HG03025 (cell line): ENCODE data around the gene EEF1AKMT1.

ENCODE experiments used
- ATAC-seq: cut with Tn5 transposase; IDR thresholded peaks from one replicate; pipeline ENCODE4 v1.9.1; 2021; ENCODE audit warnings: mild to moderate bottlenecking, moderate library complexity; ENCODE audit not compliant: unreplicated experiment, low FRiP score

Gene EEF1AKMT1

GRCh38 chr13:20721058-20721453, 52.7 kb downstream of the EEF1AKMT1 start:
- no peak for ATAC-seq

- no peak for ATAC-seq
These were observed 53.3 kb downstream of the EEF1AKMT1 start for GRCh38 chr13:20720499-20720898.

- no peak for ATAC-seq
These were observed 54.0 kb downstream of the EEF1AKMT1 start for GRCh38 chr13:20719783-20720182.

GRCh38 chr13:20718958-20719566, 54.7 kb downstream of the EEF1AKMT1 start:
- no peak for ATAC-seq

GRCh38 chr13:20717581-20718542, 55.9 kb downstream of the EEF1AKMT1 start:
- ATAC-seq = no peak

GRCh38 chr13:20716951-20717350, 56.8 kb downstream of the EEF1AKMT1 start:
- no peak for ATAC-seq

- no peak for ATAC-seq
These were observed 58.4 kb downstream of the EEF1AKMT1 start for GRCh38 chr13:20715330-20715712.

- no peak for ATAC-seq
These were observed 59.0 kb downstream of the EEF1AKMT1 start for GRCh38 chr13:20714563-20715329.

GRCh38 chr13:20714161-20714560, 59.6 kb downstream of the EEF1AKMT1 start:
- no peak for ATAC-seq

GRCh38 chr13:20713751-20714150, 60.0 kb downstream of the EEF1AKMT1 start:
- no peak for ATAC-seq

- no peak for ATAC-seq
These were observed 60.8 kb downstream of the EEF1AKMT1 start for GRCh38 chr13:20713014-20713376.

GRCh38 chr13:20711301-20712044, 62.3 kb downstream of the EEF1AKMT1 start:
- ATAC-seq = no peak

- no peak for ATAC-seq
These were observed 64.0 kb downstream of the EEF1AKMT1 start for GRCh38 chr13:20709782-20710181.

- ATAC-seq = no peak
These were observed 64.4 kb downstream of the EEF1AKMT1 start for GRCh38 chr13:20709369-20709768.

GRCh38 chr13:20708216-20708615, 65.5 kb downstream of the EEF1AKMT1 start:
- ATAC-seq = no peak

GRCh38 chr13:20706661-20707060, 67.1 kb downstream of the EEF1AKMT1 start:
- no peak for ATAC-seq

GRCh38 chr13:20704459-20705069, 69.2 kb downstream of the EEF1AKMT1 start:
- no peak for ATAC-seq

- ATAC-seq = peak; percentile 88
These were observed 69.8 kb downstream of the EEF1AKMT1 start for GRCh38 chr13:20703780-20704458.
